AG08395 (cell line): ENCODE results near the gene ADORA2B.
A peak's percentile ranks its signal among the peaks of the same experiment; 100 is the strongest.

Source experiments
- DNase-seq: peaks from one replicate; pipeline ENCODE4 v3.0.0; 2012; ENCODE audit warnings: mixed read lengths, low spot score

ADORA2B gene

GRCh38 chr17:15996322-15996721 is 51.4 kb downstream of the ADORA2B start:
- DNase-seq, result no peak

DNA sequence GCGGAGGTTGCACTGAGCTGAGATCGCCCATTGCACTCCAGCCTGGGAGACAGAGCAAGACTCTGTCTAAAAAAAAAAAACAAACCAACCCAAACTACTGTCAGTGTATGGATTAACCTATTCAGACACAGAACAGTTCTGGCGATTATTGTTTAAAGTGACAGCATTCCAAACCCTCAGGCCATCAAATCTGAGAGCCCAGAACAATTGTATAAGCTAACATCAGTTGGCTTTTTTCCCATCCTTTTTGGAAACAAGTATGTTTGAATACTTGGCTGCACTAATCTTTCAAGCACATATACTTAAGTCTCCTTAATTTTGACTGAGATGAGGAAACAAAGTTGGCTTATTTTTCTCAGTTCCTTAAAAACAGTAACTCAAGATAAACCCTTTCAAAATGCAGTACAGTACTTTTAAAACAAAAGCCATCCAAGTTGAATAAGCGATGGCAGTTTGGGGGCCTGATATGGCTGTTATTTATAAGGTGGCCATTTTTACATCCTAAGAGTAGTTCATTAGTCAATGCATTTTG is 53.2 kb downstream of the ADORA2B start:
- no peak for DNase-seq

DNA sequence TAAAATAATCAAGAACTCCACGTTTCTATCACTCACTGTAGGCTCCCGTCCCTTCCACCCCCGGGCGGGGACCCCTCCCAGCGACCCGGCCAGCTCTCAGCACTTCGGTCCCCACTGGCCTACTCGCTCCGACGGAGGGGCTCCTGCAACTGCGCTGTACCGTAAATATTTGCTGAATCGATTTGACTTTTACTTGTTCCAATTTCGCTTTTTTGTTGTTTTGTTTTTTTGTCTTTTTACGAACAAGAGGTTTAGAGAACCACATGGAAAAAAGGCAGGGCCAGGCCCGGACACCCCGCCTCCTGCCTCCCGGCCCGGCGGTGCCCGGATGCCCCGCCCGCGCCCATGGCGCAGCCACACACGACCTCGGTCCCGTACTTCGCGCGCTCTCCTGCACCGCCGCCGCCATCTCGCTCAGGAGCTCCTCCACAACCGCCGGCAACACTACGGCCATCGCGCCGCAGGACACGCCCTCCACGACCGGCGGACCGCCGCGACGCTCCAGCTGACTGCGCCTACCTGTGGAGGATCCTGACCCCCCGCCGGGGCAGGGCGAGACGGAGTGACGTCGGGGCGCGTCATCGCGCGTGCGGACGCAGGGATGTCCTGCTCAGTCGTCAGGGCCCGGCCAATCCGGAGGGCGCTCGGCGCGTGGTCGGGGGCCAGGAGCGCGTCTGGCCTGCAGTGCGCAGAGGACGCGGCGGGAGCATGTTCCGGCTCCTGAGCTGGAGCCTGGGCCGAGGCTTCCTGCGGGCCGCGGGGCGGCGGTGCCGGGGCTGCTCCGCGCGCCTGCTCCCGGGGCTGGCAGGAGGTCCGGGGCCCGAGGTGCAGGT is 54.4 kb downstream of the ADORA2B start, which contains the start of the genes TTC19 and ZSWIM7:
Gene TTC19 (plus strand): TSS at position 684 of the 833 bp plus-strand sequence. CDS start 25 bp downstream, at position 709.
Gene ZSWIM7 (minus strand): TSS at position 564 of the 833 bp plus-strand sequence. CDS start 110 bp downstream, at position 454.
- peak; percentile 97 for DNase-seq

- DNase-seq, result peak; percentile 41
Observed at GRCh38 chr17:15999974-16000827, 55.3 kb downstream of the ADORA2B start.

- DNase-seq, result no peak
Observed at GRCh38 chr17:16001226-16001897, 56.4 kb downstream of the ADORA2B start.

- DNase-seq, result no peak
Observed at GRCh38 chr17:16002708-16003260, 57.9 kb downstream of the ADORA2B start.

- DNase-seq, result no peak
Observed at GRCh38 chr17:16003841-16004240, 58.9 kb downstream of the ADORA2B start.

DNA sequence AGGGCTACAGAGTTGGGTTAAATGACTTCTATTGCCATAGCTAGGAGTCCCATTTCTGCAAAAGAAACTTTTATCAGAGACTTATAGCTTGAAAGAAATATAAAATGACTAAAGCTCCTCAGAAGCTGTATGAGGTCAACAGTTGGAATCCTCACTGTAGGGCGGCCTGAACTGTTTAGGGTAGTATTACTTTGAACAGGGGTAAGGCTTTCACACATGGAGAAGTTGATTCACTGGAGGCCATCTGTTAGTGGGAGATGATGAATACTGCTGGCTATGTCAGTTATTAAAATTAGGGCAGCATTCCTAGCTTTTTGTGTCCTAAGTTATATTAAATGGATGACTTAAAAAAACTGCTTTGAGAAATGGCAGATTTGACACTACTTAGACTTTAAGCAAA is 60.7 kb downstream of the ADORA2B start:
- no peak for DNase-seq

GRCh38 chr17:16007439-16007838 is 62.5 kb downstream of the ADORA2B start:
- no peak for DNase-seq

- peak; percentile 53 for DNase-seq
Observed at GRCh38 chr17:16013943-16014407, 69.0 kb downstream of the ADORA2B start.

DNA sequence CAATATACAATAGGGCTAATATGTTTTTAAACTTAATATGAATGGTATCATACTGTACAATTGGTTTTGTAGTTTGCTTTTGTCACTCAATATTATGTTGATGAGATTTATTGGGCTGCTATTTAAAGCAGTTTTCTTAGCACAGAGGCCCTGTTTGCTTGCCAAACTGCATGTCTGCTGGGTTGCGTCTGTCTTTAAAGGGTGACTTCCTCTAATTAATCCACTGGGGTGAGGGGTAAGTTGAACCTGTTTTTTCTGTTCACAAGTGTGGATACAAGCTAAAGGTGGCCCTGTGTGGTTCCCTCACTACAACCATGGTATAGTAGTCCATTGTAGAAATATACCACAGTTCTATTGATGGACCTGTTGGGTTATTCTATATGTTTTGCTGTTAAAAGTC is 74.4 kb downstream of the ADORA2B start:
- no peak for DNase-seq

DNA sequence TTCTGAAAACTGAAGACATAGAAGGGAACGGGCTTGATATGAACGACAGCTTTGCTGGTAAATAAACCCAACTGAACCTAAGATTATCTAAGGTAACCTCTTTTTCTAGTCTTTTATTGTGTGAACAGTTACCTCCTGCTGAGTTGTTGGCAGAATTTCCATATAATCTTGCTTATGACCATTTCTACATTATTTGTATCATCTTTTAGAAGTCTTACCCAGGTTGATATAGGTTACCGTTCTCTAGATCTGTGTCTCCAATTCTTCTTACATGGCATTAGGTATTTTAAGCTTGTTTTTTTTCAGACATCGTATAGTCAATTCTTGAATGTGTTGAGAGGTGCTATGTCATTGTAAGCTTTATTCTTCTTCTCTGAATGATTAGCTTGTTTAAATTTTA is 79.0 kb downstream of the ADORA2B start:
- DNase-seq, result no peak

- DNase-seq, result no peak
Observed at GRCh38 chr17:16025202-16025601, 80.3 kb downstream of the ADORA2B start.
